ENCODE results near the gene SUPT3H.

The SUPT3H gene

DNA sequence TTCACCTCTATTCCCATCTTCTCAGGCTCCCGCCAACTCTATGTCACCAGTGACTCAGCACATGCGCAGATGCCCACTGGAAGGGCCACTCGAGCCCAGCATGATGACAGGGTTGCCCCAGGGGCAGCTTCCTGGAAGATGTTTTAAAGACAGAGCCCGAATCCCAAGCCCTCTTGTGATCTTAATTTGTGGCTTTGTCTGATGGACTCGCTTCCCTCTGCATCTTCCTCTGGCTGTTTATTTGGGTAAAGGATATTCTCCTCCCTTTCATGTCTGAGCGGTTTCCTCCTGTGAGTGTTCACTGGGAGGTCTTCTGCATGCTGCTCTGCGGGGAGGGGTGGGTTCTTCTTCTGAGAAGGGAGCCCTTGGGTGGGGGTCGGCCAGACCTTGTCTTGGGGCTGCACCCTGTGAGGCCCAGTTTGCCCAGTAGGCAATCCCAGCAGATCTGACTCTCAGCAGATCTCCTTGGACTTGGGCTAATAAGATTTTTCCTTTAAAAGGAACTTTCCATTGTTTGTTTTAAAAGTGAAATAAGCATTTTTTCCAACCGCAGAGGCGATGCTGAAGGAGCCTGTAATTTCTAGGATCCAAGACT, 589.2 kb downstream of the SUPT3H start:
- DNase-seq (ENCODE audit: low read depth): no peak

DNA sequence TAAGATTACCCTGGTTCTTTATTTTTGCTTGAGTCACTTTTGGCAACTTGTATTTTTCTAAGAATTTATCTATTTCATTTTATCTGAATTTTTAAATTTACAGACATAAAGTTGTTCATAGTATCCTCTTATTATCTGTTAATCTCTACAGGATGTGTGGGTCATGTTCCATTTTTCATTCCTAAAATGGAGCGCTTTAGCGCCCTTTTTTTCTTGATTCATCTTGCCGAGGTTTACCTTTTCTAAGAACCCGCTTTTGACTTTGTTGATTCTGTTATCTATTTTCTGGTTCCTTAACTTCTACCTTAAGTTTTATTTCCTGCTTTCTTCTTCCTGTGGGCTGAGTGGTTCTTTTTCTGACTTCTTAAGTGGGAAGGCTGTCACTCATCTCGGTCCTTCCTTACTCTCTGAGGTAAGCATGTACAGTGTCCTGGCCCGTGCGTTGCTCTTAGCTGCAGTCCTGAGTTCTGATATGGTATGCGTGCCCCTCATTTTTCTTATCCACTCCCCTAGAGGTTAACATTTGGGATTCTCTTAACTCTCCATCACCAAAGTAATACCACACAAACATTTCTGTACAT, 590.4 kb downstream of the SUPT3H start:
- no peak for DNase-seq (ENCODE audit: low read depth)

DNA sequence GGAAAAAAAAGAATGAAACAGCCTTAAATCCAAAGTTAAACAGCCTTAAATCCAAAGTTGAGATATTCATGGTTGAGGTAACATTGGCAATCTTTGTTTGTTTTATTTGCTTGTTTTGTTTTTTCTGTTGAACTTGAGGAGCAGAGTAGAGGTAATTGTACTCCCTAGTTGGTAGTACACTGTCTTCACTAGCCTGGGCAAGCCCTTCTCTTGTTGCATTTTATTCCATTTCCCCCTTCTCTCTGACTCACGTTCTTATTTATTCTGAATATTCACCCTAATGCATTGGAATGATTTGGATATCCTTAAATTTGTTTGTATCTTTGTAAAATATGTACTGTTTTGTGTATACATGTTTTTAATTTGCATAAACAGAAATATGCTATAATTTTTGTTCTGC, 592.6 kb downstream of the SUPT3H start:
- no peak for DNase-seq (ENCODE audit: low read depth)

DNA sequence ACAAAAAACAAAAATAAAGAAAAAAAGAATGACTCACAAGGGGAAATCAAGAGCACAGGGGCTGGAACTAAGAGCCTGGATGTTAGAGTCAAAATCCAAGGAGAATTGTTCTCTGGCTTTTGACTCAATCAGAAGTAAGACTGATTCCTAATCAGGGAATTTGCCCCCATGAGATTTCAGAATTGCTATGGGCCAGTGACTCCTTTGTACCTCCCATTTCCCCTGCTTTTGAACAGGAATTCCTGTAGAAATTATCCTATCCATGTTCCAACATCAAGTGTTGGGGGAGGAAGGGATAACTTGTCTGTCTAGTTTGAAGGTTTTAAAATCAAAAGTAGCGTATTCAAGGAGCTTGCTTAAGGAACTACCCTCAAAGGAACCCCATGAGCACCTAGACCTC, 593.5 kb downstream of the SUPT3H start:
- no peak for DNase-seq (ENCODE audit: low read depth)

DNA sequence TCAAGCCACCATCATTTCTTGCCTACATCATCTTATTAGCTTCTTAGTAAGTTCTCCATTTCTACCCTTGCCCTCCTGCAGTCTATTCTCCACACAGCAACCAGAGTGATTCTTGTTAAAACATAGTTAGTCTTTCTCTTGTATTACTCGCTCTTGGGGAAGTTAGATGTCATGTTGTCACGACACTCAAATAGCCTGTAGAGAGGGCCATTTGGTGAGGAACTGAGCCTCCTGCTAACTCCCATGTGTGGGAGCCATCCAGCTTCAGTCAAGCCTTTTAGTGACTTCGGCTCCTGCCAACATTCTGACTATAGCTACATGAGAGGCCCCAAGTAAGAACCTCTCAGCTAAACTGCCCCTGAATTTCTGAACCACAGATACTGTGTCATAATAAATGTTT, 594.8 kb downstream of the SUPT3H start:
- no peak for DNase-seq (ENCODE audit: low read depth)

DNA sequence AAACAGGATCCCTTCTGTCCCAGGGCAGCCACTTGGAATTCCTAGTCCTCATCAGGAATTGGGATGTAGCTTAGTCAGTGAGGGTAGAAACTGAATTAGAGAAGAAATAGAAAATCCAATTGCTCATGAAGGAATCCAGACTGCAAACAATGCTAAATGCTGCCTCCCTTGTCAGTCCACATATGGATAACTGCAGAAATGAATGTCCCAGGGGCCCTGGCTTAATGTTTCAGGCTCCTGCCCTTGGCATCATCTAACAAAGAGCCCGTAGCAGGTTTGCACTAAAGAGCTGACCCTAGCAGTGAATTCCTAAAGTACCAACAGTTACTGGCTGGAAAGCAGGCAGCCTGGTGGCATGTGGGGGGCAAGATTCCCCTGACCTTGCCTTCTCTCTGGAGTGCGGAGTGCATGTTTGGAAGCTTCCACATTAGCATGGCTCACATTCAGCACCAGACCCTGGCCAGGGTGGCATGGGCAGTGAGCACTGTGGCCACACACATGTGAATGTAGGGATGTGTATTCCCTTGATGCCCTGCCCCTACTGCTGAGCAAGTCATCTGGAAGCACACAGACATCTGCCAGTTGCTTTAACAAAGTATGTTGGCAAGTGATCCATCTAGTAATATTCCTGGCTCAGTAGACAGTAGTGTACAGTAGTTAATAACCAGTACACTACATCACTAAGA, 595.7 kb downstream of the SUPT3H start:
- no peak for DNase-seq (ENCODE audit: low read depth)

DNA sequence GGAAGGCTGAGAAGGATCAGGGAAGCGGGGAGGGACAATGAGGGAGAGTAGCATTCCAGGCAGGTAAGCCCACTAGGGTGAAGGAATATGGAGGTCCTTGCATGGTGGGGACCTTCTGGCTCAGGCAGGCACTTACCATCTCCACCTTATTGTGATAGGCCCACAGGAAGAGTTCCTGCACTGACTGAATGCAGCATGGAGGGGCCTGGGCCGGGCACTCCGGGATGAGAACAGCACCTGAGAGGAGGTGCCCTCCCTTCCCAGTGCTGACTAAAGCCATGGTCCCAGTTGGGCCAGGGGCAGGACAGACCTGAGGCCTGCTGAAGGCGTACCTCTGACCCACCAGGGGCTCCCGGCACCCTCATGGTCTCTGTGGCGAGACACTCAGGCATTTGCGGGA, 597.6 kb downstream of the SUPT3H start:
- DNase-seq (ENCODE audit: low read depth): no peak

DNA sequence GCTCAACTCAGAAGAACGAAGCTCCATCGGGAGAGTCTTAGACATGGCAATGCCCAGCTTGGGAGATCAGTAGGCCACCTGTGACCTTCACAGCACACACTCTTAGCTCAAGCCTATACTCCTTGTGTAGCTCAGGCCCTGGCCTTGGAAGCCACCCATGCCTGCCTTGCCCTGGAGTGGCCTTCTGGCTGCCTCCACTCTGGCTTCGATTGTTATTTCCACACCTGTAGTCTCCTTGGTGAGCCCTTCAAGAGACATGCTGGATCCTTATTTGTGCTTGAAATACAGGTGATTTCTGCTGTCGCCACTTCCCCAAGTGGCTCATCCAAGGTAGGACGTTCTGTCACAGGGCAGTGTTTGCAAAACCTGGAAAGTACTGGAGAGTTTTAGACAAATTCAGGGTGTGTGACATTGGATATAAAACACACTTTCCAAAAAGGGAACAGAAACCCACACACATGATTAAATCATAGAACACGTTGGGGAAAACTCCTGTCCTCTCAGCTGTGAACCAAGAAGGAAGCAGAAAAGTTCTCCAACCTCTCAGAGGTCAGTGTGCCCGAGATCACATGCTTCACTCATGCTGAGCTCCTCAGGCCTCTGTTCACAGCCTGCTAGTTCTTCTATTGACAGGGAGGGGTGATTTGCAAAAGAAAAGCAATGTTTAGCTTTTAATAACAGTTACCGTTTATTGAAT, 598.5 kb downstream of the SUPT3H start:
- no peak for DNase-seq (ENCODE audit: low read depth)

Data from stimulated activated CD8-positive, alpha-beta memory T cell treated with anti-CD3 and anti-CD28 coated beads, Interleukin-15, amount 100 ng/mL, for 24 hours (primary cell).